Measurements from ENCODE around the gene SLC25A39. TPM values are rescaled to one million over a fixed set of nuclear protein-coding genes. Genes with fewer than 3 reads are reported as not detected.
A peak's percentile ranks its signal among the peaks of the same experiment; 100 is the strongest.
"Not testable (repeated sequence)": the region's sequence is repeated elsewhere in the genome, so short reads cannot be mapped to it uniquely, and the experiment has no call there.

SLC25A39 gene
- total and polyA plus RNA-seq, 8 donors, result 42.0 to 351 (median 134) TPM

DNA sequence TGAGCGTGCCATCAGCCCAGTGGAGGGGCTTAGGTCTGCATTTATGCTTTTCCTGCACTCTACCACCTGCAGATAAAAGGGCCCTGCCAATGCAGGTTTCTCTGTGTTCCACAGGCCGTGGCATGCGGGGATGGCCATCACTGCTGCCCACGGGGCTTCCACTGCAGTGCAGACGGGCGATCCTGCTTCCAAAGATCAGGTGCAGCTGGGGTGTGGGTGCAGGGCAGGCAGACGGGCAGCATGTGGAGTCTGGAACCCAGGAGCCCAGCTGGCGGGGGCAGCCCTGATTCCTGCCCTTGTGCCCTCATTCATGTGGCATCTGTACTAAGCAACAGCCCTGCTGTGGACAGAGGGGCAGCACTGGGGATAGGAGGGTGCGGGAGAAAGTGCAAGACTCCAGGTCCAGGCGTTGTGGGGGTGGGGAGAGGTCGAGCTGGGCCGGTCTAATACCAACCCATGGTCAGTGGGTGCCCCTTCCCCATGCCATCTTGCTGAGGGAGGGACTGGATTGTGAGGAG, 25.0 kb upstream of the SLC25A39 start:
- TF ChIP-seq POLR2A (IDR thresholded peaks at IDR 0.05) (no peak), POLR2AphosphoS5 (IDR thresholded peaks at IDR 0.05) (no peak), EP300 (IDR thresholded peaks at IDR 0.05) (no peak), CTCF (IDR thresholded peaks at IDR 0.05) (no peak)
- no peaks in the 10 kb centered on the region for H3K9me3 ChIP-seq
- H3K27ac ChIP-seq, result no peak overlapping the region
- H3K27me3 ChIP-seq, result no peaks in the 10 kb centered on the region
- WGBS, 5 donors, result 78 to 90% (median 87%) methylated on average over 11 to 12 of the region's 12 CpGs
- intact Hi-C loops (cut with DNase I; ENCODE audit: low total_unique reads), result no loop called here
- no peak for DNase-seq
- H3K36me3 ChIP-seq, result peaks cover 38 to 51% (median 49%) of the 10 kb centered on the region in 4 donors
- peaks cover 12 to 56% (median 21%) of the 10 kb centered on the region in 4 donors for H3K4me1 ChIP-seq
- H3K4me3 ChIP-seq, result no peak overlapping the region

GRCh38 chr17:44348988-44349364, 24.4 kb upstream of the SLC25A39 start:
- no peak for DNase-seq
- Histone ChIP-seq H3K9me3 (no peaks in the 10 kb centered on the region), H3K4me3 (no peak overlapping the region), H3K27me3 (no peaks in the 10 kb centered on the region), H3K36me3 (peaks cover 38 to 51% (median 49%) of the 10 kb centered on the region in 4 donors), H3K27ac (no peak overlapping the region), H3K4me1 (peaks cover 16 to 62% (median 26%) of the 10 kb centered on the region in 4 donors)
- WGBS, 5 donors, result 81 to 93% (median 87%) methylated on average over 5 to 6 of the region's 6 CpGs
- TF ChIP-seq POLR2AphosphoS5 (IDR thresholded peaks at IDR 0.05) (no peak), EP300 (IDR thresholded peaks at IDR 0.05) (no peak), POLR2A (IDR thresholded peaks at IDR 0.05) (no peak), CTCF (IDR thresholded peaks at IDR 0.05) (no peak)
- intact Hi-C loops (cut with DNase I; ENCODE audit: low total_unique reads), result no loop called here

- Histone ChIP-seq H3K9me3 (no peaks in the 10 kb centered on the region), H3K27me3 (no peaks in the 10 kb centered on the region), H3K4me3 (no peak overlapping the region), H3K36me3 (peaks cover 38 to 51% (median 49%) of the 10 kb centered on the region in 4 donors), H3K27ac (no peak overlapping the region), H3K4me1 (peaks cover 13 to 59% (median 25%) of the 10 kb centered on the region in 4 donors)
- TF ChIP-seq POLR2A (IDR thresholded peaks at IDR 0.05), result no peak
- no peak for TF ChIP-seq EP300 (IDR thresholded peaks at IDR 0.05)
- no peak for TF ChIP-seq POLR2AphosphoS5 (IDR thresholded peaks at IDR 0.05)
- TF ChIP-seq CTCF (IDR thresholded peaks at IDR 0.05), result no peak
- WGBS, 5 donors, result 74 to 86% (median 79%) methylated on average over 9 of the region's 9 CpGs
- intact Hi-C loops (cut with DNase I; ENCODE audit: low total_unique reads), result no loop called here
- no peak for DNase-seq
Observed at GRCh38 chr17:44348234-44348987, 23.8 kb upstream of the SLC25A39 start.

- H3K9me3 ChIP-seq; intact Hi-C loops (cut with DNase I; ENCODE audit: low total_unique reads); H3K27me3 ChIP-seq; H3K4me3 ChIP-seq; DNase-seq: not testable (repeated sequence)
- WGBS, 5 donors, result 72 to 86% (median 83%) methylated on average over 18 of the region's 18 CpGs
- H3K27ac ChIP-seq, result peak overlapping the region in 1 of 5 donors; percentile 34
- peaks cover 30 to 42% (median 41%) of the 10 kb centered on the region in 4 donors for H3K36me3 ChIP-seq
- H3K4me1 ChIP-seq, result peaks cover 11 to 55% (median 23%) of the 10 kb centered on the region in 4 donors
Observed at GRCh38 chr17:44347206-44348055, 22.8 kb upstream of the SLC25A39 start.
